HG02840 (cell line): Measurements from ENCODE around the gene WDHD1.
"Not testable (repeated sequence)": the region's sequence is repeated elsewhere in the genome, so short reads cannot be mapped to it uniquely, and the experiment has no call there.

ENCODE experiments used
- ATAC-seq: cut with Tn5 transposase; IDR thresholded peaks from one replicate; pipeline ENCODE4 v1.9.1; 2021; ENCODE audit warnings: mild to moderate bottlenecking, moderate library complexity, moderate number of reproducible peaks; ENCODE audit not compliant: unreplicated experiment, low FRiP score

The WDHD1 gene

GRCh38 chr14:54955143-54955542, 71.8 kb downstream of the WDHD1 start:
- ATAC-seq: no peak

GRCh38 chr14:54953609-54954008, 73.3 kb downstream of the WDHD1 start:
- ATAC-seq: not testable (repeated sequence)

GRCh38 chr14:54952803-54953202, 74.1 kb downstream of the WDHD1 start:
- not testable (repeated sequence) for ATAC-seq

DNA sequence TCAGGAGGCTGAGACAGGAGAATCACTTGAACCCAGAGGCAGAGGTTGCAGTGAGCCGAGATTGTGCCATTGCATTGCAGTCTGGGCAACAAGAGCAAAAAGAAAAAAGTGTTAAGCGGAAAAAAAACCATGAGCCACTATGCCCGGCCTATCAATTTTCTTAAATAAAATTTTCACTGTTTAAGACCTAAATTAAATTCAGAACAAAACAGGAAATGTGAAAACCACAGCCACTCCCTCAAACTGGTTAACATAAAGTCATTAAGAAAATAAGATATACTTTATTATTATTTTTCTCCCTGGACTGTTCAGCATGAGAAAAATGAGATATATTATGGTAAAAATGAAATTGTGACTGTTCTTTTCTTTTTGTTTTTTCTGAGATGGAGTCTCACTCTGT, 79.7 kb downstream of the WDHD1 start:
- no peak for ATAC-seq

DNA sequence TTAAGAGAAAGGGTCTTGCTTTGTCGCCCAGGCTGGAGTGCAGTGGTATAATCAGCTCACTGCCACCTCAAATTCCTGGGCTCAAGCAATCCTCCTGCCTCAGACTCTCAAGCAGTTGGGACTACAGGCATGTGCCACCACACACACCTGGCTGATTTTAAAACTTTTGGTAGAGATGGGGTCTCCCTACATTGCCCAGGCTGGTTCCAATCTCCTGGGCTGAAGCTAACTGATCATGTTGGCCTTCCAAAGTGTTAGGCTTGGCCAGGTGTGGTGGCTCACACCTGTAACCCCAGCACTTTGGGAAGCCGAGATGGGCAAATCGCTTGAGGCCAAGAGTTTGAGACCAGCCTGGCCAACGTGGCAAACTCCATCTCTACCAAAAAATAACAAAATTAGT, 80.4 kb downstream of the WDHD1 start:
- ATAC-seq: no peak

GRCh38 chr14:54944737-54945391, 82.0 kb downstream of the WDHD1 start:
- ATAC-seq: no peak

GRCh38 chr14:54942913-54943312, 84.0 kb downstream of the WDHD1 start:
- ATAC-seq: no peak

GRCh38 chr14:54936816-54937215, 90.1 kb downstream of the WDHD1 start:
- ATAC-seq: no peak

DNA sequence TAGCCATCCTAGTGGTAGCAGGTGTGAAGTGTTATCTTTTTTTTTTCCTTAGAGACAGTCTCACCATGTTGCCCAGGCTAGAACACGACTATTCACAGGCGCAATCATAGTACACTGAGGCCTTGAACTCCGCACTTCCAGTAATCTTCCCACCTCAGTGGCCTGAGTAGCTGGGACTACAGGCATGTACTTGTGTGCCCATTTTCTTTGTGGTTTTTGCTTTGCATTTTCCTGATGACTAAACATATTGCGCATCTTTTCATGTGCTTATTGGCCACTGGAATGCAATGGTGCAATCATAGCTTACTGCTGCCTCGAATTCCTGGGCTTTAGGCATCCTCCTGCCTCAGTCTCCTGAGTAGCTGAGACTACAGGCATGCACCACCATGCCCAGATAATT, 90.9 kb downstream of the WDHD1 start:
- ATAC-seq: no peak

DNA sequence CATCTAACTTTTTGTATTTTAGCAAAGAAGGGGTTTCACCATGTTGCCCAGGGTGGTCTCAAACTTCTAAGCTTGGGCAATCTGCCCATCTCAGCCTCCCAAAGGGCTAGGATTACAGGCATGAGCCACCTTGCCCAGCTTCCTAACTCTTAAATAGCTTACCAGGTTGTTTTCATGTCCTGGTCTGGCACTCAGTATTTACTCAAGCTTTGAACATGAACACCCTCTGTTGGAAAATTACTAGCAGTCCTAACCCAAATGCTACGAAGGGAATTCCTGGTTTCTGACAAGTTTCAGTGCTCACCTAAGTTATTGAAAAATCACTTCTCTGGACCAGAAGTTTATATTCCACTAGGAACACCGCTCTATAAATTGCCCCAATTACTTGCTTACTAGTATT, 91.8 kb downstream of the WDHD1 start:
- ATAC-seq: no peak

- no peak for ATAC-seq
These were observed 93.9 kb downstream of the WDHD1 start for GRCh38 chr14:54933006-54933405.

GRCh38 chr14:54931598-54932340, 95.1 kb downstream of the WDHD1 start:
- ATAC-seq: no peak

GRCh38 chr14:54931101-54931500, 95.8 kb downstream of the WDHD1 start:
- ATAC-seq: no peak

GRCh38 chr14:54929556-54929955, 97.3 kb downstream of the WDHD1 start:
- ATAC-seq: no peak

- no peak for ATAC-seq
These were observed 98.7 kb downstream of the WDHD1 start for GRCh38 chr14:54928216-54928615.

- ATAC-seq: no peak
These were observed 99.3 kb downstream of the WDHD1 start for GRCh38 chr14:54927551-54927950.

DNA sequence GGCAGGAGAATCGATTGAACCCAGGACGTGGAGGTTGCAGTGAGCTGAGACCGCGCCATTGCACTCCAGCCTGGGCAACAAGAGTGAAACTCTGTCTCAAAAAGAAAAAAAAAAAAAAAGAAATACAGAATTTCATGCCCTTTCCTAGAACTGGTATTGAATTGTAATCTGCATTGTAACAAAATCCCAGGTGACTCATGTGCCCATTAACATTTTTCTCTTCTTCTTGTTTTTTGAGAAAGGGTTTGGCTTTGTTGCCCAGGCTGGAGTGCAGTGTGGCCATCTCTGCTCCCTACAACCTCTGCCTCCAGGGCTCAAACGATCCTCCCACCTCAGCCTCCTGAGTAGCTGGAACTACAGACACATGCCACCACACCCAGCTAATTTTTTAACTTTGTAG, 100.3 kb downstream of the WDHD1 start:
- not testable (repeated sequence) for ATAC-seq

DNA sequence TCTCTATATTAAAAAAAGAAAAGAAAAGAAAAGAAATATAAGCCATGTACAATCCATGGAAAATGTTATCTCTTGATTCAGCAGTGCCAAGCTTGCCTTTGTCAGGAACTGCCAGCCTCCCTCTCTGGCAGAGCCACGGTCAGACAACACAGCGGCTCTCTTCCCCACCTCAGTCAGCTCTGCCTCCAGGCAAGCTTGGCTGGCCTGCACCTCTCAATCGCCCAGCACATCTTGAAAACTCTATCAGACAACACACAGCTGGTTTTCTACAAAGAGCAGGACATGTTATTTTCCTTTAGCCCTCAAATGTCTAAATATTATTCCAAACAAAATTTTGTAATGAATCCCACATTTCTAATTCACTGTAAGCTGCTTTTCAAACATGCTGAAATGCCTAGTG, 104.3 kb downstream of the WDHD1 start:
- no peak for ATAC-seq

- ATAC-seq: no peak
These were observed 106.8 kb downstream of the WDHD1 start for GRCh38 chr14:54920052-54920451.

DNA sequence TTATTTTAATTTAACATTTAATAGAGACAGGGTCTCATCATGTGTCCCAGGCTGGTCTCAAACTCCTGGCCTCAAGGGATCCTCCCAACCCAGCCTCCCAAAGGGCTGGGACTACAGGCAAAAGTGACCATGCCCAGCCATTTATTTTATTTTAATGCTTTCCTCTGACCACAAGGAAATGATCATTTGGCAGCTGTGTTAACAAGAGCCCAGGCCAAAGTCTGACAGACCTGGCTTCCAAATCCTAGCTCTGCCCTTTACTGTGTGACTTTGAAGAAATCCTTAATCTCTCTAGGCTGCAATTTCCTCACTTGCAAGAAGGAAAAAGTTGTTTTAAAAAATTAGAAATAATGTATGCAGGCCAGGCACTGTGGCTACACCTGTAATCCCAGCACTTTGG, 107.6 kb downstream of the WDHD1 start:
- no peak for ATAC-seq

GRCh38 chr14:54918427-54918826, 108.5 kb downstream of the WDHD1 start:
- ATAC-seq: no peak

DNA sequence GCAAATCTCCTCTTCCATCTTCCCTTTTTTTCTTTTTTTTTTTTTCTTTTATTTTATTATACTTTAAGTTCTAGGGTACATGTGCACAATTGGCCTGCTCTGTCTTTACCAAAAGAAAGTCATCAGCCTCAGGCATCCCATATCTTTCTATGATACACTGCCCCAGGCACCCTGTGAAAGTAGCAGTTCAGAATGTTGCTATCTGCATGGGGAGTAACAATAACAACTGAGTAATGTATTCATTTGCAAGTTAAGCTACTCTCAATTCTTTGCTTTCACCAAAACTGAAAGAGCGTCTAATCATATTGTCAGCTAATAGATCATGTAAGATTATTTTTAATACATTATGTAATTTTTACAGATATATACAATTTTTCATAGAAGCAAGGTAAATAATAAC, 110.8 kb downstream of the WDHD1 start:
- ATAC-seq: no peak
